GM12872 (cell line): ENCODE data around the gene PRKCZ.
A peak's percentile ranks its signal among the peaks of the same experiment; 100 is the strongest.

Experiments used
- CTCF ChIP-seq: IDR thresholded peaks from 3 replicates; pipeline ENCODE4 v1.5.1; 2011; ENCODE audit warnings: low read depth, mild to moderate bottlenecking, low read length, moderate library complexity; ENCODE audit not compliant: insufficient read depth

PRKCZ gene

GRCh38 chr1:2105781-2106524 is 55.7 kb downstream of the PRKCZ start:
- TF ChIP-seq CTCF: no peak

GRCh38 chr1:2106659-2107405 is 56.6 kb downstream of the PRKCZ start:
- no peak for TF ChIP-seq CTCF

GRCh38 chr1:2107586-2108212 is 57.5 kb downstream of the PRKCZ start:
- TF ChIP-seq CTCF: no peak

GRCh38 chr1:2108213-2108876 is 58.1 kb downstream of the PRKCZ start:
- TF ChIP-seq CTCF: peak; percentile 39; the same call in 2 of the 3 replicates

GRCh38 chr1:2108877-2109580 is 58.8 kb downstream of the PRKCZ start:
- TF ChIP-seq CTCF: no peak

- TF ChIP-seq CTCF: no peak
These were observed 59.4 kb downstream of the PRKCZ start for GRCh38 chr1:2109581-2110021.
